Fibroblast of skin of back (primary cell): ENCODE results near the gene GLI2.

ENCODE experiments used
- DNase-seq: peaks from one replicate; pipeline ENCODE4 v3.0.0-alpha.2; 2013

GLI2 gene

DNA sequence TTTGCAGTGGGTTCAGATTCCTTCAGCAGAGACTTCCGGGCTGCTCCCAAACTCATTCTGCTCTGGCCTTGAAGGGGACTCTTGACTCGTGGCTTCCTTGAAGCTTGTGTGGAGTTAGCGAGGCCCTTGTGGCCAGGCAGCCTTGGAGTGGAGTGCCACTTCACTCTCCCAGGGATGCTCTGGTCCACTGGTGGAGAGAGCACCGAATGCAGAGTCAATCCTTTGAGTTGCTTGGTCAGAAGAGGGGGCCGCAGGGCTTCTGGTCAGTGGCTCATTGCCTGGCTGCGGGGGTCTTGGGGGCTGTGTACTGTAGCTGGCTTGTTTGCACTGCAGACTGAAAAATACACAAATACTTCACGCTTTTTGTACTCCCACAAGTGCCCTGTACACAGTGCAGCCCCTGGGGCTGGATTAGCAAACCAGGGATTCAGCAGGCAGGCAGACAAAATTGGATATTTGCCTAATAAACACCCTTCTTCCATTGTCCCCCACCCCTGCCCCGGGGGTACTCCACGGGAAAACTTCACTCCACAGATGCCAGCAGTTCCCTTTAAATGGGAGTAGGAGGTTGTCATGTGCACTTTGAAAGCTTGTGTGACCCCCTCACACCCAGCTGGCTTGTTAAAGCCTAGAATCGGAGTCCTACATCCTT lies 3.2 kb downstream of the GLI2 start:
- no peak for DNase-seq

DNA sequence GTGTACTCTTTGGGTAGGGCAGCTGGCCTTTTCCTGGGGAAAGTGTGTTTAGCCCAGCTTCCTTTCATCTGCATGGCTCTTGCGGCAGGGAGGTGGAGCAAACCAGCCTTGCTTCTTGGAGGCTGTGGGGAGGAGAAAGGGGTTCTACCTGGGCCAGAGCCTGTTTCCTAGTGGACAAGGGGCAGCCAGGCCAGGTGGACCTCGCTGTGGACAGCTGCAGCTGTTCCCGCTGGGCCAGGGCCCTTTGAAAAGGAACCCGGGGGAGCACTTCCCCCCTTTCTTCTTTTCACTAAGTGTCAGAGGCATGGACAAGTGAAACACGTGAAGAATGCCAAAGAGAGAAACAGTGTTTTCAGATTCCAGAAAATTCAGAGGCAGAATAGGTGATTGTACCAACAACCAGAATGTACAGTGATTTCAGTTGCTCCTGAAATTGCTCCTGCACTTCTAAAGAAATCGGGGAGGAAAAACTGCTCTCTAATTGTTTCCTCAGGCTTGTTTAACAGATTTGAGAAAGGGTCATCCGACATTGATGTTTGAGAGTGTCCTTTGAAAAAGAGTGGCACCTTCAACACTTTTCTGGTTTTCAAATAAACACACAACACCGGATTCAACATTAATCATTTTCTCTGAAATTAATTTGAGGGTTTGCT lies 3.9 kb downstream of the GLI2 start:
- DNase-seq: no peak

DNA sequence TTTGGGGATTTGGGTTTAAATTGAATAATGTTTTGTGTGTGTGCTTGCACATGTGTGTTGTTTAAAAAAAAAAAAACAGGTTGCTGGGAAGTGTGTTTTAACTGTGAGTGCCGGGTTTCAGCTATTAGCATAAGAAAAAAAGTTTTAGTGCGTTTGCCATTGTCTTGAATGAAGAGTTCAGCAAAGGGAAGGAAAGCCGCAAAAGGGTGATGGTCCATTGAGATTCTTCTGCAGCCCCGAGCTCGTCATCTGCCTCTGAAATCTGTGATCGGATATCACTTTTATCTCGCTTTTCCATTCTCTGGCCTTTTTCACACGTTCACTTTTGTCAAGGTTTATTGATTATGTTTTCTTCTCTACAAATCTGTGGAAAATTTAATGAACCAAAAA lies 4.7 kb downstream of the GLI2 start:
- DNase-seq: no peak

DNA sequence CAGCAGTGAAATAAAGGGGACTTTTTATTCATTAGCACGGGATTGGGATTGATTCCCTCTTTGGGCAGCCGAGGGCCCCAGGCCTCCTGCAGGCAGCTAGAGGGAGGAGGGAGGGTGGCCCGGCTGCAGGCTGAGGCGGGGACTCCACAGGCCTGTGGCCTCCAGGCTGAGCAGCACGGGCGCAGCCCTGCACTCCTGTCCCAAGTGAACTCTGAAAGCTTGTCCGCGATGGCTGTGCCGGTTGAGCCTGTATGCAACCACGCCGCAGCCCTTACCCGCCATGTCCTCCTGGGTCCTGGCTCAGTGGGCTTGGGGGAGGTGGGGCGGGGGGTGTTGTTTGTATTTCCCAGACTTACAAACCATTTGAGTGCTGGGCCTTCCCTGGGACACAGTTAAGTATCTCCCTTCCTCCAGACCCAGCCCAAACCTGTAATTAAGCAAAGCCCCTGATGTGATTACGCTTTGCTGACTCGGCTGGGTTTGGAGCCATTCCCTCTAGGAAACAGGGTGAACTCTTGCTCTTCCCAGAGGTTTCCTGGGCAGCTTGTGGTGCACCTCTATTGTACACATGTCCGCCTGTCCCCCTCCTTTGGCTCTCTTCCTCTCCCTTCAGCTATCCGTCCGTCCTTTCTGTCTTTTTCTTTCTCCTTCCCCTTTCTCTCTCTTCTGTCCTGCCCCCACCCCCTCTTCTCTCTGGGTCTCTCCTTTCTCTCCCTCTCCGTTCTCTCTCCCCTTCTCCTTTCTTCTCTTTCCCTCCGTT lies 5.3 kb downstream of the GLI2 start:
- DNase-seq: peak; percentile 75

DNA sequence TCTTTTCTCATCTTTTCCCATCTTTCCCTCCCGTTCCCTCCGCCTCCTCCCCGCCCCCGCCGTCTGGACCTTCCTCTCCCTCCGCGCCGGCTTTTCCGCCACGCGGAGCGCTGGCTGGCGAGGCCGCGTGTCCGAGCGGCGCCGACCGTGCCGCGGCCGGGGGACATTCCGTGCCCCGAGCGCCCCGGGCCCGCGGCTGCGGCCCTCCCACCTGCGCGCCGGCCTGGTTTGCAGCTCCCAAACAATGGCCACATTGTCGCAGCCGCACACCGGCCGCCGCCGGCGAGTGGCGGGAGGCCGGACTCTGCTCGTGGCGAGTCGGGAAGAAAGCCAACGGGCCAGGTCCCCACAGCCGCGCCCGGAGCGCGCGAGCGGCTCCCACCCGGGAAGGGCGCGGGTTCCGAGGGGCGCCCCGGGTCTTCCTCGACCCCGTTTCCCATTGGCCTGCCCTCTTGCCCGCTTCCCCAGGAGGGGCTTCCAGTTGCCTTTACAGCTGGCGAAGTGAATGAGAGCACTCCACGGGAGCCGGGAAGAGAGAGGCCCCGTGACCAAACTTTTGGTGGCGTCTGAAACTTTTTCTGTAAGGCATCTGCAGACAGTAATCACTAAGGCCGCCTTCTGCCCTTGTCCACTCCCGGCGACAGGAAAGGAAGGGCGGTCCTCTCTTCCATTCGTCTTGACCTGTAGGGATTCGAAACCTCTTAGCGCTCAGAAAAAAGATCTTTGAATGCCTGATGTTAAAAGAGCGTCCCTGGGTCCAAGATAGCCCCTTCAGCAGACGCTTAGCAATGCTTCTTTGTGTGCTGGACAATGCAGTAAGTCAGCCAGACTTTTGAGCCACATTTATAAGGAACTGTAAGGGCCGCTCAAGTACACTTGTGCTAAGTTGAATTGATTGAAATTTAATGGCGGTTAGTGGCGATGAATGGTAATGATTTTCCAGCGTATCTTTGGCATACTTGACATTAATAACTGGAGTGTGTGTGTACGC lies 6.2 kb downstream of the GLI2 start:
- DNase-seq: no peak

DNA sequence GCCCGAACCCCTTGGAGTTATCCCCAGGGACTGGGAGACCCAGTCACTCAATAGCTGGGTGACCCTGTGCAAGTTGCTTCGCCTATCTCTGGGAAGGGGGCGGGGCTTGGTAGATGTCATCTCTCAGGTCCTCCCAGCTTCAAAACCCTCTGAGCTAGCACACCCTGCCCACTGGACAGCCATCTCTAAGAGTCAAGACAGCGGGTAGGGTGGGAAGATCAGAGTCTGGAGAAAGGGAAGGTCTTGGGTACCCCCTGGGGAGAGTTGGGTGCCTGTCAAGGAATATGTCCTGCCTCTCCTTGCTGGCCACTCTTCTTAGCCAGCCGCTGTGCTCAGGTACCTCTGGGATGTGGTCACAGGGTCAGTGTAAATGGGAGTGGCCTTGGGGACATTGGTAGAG lies 8.0 kb downstream of the GLI2 start:
- no peak for DNase-seq

DNA sequence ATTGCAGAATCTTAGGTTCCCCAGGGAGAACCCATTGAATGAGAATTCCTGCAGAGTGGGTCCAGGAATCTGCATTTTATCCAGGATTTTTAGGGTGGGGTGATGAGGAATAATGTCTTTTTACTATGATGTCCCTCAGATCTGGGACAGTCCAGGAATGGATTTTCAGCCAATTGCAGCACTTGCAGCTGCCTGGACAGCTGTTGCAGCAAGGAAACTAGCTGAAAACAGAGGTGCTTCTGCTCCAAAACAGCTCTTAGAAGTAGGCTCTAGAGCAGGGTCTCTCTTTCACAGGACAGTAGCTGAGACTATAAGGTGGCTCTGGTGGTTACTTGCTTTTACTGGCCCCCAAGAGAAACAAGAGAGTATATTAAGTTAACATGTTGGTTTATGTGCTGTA lies 9.1 kb downstream of the GLI2 start:
- DNase-seq: no peak

DNA sequence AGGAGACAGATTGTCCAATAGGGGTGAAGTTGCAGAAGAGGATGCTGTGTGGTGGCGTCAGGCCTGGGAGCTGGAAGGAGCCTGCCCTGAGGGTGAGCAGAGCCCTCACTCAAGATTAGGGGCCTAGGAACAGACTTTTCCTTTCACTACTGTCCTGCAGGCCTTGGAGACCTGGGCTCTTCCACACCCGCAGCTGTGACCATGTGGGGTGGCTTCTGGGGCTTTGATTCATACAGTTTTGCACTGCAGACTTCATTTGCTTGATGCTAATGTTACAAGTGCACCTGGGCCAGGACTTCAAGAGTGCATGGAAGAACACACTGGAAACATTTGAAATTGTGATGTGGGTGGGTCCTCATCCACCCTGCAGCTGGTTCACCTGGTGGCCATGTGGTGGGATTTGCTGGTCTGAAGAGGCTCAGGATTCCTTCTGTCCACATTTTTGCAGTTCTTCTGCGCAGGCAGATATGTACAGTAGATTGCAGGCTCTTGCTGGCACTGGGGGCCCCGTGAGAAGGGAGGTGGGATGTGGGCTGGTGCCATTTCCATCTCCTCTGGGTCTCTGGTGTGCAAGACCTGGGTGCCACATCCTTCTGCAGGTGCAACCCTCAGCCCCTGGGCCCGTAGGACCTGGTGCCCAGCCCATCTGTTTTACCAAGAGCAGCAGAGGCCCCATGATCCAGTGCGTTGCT lies 9.9 kb downstream of the GLI2 start:
- DNase-seq: no peak

DNA sequence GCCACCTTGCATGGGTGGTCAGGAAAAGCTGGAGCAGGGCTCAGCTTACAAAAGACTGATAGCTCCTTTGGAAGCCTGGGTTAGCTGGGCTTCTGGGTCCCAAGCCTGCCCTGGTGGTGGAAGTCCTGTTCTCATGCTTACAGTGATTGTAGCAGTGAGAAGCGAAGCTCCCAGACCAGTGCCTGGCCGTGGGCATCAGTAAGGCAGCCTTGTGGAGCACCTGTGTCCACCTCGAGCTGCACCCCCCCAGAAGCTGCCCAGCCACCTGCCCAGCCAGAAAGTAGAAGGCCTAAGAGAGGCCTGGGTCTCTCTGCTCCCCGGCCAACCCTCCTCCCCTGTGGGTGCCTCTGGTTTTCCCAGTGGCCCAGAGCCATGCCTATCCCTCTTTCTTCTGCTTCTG lies 10.5 kb downstream of the GLI2 start:
- DNase-seq: no peak

DNA sequence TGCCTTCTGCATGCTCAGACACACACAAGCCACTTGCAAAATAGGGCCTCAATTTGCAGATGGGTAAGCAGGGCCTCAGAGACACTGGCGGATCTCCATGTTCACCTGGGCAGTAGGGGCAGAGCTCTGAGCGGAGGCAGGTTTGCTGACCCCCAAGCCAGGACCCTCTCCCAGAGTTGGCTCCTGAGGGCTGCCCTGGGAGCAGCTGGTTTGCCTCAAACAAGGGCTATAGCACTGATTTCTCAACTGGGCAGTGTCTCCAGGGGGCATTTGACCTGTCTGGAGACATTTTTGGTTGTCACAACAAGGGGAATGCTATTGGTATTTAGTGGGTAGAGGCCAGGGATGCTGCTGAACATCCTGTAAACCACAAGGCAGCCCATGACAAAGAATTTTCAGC lies 11.6 kb downstream of the GLI2 start:
- DNase-seq: no peak

DNA sequence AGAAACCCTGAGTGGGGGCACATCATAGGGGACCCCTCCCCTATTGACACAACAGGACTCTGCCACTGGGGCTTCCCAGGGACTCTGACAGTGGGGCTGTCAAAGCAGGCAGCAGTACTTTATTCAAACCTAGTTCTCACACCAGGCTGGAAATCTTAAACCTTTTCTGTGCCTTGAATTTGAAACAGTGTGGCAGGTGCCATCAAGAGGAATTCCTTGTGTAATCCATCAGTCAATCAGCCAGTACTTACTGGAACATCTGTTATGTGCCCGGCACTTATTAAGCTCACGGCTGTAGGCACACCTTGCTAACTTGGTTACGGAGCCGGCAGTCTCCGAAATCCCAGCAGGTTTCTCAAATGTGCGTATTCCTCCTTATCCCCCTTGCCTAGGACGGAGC lies 12.0 kb downstream of the GLI2 start:
- no peak for DNase-seq

DNA sequence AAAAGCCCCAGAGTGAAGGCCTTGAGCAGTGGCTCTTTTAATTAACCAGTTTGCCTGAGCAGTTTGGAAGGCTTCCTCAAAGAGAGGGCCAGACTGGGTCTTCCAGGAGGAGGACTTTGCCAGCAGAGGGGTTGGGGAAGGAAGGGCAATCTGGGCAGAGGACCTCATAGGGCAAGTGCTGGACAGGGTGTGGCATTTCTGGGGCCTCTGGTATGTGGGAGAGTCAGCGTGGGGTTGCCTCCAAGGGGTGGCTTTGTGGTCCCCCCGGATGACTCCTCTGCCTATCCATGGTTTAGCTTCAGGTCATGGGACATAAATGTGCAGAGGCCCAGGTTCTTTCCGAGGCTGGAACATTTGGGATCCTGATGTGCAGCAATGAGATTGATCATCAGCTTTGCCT lies 12.6 kb downstream of the GLI2 start:
- DNase-seq: no peak

DNA sequence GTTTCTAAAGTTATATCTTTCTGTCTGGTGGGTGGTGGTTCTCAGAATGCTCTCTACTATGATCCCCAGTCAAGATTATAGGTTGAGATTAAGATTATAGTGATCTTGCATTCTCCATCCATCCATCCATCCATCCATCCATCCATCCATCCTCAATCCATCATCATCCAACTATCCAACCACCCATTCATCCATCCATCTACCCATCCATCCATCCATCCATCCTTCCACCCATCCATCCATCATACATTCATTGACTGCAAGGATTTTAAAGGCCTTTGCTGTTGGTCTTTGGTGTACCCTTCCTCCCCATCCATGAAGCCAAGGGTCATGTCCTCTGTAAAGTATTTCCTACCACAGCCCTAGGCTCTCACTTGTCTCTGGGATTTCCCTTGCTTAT lies 13.1 kb downstream of the GLI2 start:
- no peak for DNase-seq

DNA sequence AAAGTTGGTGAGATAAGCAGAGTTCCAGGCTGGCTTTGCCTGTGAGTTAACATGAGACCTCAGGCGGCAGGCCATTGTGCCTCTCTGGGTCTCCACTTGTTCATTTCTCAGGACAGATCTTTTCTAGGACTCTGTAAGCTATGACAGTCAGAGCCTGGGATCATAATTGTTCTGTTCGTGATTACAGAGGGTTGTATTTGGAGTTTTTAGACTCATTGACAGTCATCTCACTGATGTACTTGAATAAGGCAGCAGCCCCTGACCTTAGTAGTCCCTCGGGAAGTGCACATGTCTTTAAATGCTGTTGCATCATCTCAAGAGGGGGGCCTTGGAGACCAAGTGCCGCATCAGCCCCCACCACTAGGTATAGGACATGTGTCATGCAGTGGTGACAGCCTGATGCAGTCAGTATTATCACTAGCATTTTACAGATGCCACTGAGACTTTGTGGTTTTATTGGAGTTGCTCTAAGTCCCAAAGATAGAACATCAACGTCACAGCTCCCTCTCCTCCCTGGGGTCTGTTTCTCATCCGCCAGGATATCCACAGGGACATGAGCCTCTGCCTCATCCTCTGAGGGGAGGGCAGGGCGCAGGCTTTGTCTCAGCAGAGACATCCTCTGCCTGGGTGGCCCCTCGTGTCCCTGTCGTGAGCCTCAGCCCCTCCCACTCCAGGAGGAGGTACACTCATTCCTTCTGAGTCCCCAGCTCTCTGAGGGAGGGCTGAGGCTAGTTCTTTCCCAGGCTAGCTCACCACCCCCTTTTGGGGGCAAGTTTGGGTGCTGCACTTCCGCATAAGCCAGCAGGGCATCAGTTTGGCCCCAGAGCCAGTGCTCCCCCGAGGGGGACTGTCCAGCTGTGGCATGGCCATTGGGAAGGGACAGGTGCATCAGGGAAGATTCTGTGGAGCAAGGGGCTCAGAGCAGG lies 14.1 kb downstream of the GLI2 start:
- DNase-seq: peak; percentile 100

DNA sequence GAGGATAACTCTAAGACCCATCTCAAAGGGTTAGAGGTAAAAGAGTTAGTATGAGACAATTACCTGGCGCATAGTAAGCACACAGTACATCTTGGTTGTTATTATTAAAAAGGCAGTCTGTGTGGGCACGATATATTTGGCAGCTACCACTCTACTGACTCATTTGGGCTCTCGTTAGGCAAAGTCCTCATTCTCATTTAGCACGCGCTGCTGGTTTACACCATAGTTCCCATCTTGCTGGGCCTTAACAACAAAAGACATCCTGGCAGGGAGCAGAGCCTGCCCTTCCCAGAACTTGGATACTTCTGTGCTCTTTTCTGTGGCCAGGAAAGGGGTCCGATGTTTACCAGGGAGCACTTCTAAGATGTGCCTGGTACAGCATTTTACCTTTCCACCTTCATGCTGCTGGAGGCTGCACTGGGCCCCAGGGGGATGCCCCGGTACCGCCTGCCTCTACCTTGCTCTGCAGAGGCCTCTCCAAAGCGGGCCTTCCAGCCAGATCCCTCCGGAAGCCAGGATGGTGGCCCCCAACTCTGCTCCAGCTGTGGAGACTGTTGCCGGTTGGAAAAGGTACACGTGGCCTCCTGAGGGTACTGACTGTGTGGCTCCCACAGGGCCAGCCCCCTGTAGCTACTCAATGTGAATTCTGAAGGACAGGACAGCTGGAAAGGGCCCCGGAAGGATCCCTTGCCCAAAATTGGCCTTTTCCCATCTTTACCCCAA lies 15.0 kb downstream of the GLI2 start:
- peak; percentile 82 for DNase-seq

DNA sequence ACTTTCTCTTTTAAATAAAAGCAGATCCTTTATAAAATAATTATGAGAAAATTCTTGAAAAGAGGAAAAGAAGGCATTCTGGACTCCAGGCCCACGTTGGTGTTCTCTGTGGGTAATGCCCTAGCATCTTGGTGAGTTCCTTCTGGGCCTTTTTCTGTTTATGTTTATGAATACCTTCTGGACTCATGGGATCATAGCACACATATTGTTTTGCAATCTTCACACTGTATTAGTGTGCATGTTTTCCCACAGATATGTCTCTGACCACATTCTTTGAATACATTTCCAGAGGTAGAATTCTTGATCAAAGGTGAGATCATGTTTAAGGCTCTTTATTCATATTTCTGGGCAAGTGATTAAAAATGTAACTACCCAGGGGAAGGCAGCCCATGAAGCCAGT lies 15.9 kb downstream of the GLI2 start:
- no peak for DNase-seq

DNA sequence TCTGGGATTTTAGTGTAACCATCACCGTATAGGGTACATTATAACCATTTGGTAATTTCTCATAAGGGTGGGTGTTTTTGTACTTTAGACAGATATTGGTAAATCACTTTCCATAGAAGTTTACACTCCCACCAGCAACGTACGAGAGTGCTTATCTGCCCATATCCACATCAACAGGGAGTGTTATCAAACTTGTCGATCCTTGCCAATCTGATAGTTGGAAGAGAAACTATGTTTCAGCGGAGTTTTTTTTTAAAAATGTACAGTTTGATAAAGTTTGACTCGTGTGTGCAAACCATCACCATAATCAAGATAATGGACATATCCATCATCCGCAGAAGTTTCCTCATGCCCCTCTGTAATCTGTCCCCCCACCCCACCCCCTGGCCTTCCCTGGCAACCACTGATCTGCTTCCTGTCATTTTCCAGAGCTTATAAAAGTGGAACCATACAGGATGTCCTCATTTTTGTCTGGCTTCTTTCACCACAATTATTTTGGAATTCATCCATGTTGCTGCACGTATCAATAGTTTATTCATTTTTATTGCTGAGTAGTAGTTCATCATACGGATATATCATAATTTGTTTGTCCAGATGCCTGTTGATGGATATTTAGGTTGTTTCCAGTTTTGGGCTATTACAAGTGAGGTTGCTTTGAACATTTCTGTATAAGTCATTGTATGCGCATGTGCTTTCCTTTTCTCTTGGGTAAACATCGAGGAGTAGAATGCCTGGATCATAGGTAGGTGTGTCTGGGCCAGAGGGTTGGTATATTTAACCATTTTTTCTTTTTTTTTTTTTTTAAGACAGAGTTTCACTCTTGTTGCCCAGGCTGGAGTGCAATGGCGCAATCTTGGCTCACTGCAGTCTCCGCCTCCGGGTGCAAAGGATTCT lies 18.6 kb downstream of the GLI2 start:
- peak; percentile 58 for DNase-seq

DNA sequence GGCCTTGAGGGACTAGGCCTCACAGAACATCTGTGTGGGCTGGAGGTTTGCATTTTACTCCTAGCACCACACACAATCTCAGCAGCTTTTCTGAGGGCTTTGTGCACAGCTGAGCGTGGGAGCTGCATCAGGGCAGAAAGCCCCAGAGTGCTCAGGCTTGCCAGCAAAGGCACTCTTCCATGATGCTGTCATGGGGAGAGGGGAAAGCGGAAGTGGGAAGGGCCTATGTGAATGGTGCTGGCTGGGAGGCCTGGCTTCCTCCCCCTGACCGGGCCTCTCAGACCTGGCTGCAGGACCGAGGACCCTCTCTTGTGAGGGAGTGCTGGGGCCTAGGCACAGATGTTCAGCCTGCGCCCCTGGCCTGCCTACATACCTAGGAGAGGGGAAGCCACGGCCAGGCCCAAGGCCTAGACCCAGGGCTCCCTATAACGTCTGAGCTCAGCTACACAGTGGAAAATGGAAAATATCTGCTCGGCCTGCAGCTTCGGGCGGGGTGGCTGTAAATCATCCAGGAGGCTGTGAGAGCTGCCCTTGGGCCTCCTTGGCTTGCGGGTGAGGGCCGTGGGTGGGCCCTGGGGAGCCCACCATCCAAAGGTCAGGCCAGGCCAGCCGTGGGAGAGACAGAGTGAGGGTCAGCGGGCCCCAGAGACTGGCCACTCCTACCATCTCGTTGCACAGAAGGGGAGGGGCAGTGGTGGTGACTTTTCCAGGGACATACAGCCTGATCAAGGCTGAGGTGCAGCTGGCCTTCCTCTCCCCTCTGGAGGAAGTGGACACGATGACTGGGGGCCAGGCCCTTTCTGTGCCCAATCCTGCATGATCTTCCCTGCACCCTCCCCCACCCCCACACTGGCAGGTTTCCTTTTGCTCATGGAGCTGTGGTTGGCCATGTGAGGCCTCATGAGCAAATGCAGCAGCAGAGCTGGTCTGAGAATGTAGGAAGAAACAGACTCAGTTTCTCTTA lies 22.8 kb downstream of the GLI2 start:
- peak; percentile 82 for DNase-seq
